ENCODE data around the gene SETSIP.

The SETSIP gene, protein sequence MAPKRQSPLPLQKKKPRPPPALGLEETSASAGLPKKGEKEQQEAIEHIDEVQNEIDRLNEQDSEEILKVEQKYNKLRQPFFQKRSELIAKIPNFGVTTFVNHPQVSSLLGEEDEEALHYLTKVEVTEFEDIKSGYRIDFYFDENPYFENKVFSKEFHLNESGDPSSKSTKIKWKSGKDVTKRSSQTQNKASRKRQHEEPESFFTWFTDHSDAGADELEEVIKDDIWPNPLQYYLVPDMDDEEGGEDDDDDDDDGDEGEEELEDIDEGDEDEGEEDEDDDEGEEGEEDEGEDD

DNA sequence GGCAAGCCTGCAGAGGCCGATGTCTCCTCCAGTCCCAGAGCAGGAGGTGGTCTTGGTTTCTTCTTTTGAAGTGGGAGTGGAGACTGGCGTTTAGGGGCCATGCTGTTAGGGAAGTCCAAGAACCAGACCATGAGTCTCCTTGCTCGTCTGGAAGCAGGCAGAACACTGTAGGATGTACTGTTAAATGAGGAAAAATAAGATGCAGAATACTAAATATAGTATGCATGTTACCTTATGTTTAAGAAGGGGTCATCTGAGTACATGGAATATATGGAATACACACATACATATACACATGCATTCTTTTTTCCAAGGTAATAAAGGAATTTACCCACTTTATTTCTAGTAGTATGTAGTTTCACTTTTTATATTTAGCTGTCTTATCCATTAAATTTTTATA is at the start of gene SETSIP:
TSS of gene SETSIP (minus strand) at position 101 of the 400 bp plus-strand sequence. CDS start at position 101, 0 bp downstream.
- TF ChIP-seq, protein P1, sequence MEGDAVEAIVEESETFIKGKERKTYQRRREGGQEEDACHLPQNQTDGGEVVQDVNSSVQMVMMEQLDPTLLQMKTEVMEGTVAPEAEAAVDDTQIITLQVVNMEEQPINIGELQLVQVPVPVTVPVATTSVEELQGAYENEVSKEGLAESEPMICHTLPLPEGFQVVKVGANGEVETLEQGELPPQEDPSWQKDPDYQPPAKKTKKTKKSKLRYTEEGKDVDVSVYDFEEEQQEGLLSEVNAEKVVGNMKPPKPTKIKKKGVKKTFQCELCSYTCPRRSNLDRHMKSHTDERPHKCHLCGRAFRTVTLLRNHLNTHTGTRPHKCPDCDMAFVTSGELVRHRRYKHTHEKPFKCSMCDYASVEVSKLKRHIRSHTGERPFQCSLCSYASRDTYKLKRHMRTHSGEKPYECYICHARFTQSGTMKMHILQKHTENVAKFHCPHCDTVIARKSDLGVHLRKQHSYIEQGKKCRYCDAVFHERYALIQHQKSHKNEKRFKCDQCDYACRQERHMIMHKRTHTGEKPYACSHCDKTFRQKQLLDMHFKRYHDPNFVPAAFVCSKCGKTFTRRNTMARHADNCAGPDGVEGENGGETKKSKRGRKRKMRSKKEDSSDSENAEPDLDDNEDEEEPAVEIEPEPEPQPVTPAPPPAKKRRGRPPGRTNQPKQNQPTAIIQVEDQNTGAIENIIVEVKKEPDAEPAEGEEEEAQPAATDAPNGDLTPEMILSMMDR (IDR thresholded peaks at IDR 0.05) = no peak

DNA sequence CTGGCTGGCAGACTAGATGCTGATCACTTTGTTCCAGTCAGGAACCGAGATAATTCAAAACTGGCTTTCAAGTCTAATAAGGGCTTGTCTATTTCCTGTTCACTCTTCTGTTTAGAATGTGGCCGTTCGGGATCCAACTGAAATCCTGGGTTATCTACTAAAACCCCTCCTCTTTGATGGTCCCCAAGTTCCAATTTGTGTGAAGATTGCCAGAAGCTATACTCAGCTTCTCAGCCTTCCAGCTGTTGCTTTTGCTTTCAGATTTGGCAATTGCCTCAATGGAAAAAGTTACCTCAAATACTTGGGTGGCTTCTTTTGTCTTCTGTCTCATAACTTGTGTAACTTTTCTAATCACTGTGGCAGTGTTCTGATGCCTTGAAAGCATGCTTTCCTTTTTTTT is 48.7 kb upstream of the SETSIP start:
- TF ChIP-seq, protein P1 (IDR thresholded peaks at IDR 0.05) = no peak

DNA sequence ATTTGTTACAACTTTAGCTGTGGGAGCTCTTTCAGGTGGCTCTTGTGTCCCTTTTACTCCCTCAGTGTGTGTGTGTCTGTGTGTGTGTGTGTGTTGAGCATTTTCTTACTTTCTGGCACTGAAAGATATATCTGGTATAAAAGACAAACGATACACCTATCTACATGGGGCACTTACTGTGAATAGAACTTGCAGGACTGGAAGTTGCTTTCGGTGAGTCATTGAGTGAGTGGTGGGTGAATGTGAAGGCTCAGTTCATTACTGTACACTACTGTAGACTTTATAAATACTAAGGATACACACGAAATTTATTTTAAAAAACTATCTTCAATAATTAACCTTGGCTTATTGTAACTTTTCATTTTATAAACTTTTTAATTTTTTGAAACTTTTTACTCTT is 43.6 kb upstream of the SETSIP start:
- TF ChIP-seq, protein P1 (IDR thresholded peaks at IDR 0.05) = no peak

DNA sequence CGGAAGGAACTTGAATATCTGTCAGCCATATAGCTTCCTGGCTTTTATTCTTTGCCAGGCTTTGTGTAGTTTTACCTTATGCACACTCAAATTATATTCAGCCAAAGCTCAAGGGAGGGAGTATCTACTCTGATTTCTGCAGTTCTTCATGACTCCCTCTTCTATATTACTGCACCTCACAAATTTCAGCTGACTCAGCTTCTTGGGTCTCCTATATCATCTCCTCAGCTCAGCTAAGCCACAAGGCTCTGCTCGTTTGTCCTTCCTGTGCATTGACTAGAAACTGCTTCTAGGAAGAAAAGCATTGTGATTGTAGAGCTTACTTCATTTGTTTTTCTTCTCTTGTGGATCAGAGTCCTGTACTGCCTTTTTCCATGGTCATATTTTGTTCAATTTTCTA is 42.3 kb upstream of the SETSIP start:
- TF ChIP-seq, protein P1 (IDR thresholded peaks at IDR 0.05) = no peak

DNA sequence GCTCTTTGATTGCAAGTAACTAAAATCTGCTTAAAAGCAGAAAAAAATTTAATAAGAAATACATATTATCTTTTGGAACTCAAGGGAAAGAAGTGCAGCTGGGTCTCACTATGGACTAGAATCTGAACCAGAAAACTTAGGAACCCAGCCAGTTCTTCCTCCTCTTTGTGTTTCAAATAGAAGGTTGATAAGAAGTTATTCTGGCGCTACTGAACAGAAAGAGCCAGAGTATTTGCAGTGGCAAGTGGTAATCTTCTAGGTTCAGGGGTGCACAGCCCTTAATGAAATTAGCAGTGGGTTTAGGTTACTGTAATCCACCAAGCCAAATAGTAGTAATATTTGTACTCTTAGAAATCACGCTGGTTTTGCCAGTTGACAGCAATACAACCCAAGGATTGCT is 33.4 kb upstream of the SETSIP start:
- TF ChIP-seq, protein P1 (IDR thresholded peaks at IDR 0.05) = no peak

DNA sequence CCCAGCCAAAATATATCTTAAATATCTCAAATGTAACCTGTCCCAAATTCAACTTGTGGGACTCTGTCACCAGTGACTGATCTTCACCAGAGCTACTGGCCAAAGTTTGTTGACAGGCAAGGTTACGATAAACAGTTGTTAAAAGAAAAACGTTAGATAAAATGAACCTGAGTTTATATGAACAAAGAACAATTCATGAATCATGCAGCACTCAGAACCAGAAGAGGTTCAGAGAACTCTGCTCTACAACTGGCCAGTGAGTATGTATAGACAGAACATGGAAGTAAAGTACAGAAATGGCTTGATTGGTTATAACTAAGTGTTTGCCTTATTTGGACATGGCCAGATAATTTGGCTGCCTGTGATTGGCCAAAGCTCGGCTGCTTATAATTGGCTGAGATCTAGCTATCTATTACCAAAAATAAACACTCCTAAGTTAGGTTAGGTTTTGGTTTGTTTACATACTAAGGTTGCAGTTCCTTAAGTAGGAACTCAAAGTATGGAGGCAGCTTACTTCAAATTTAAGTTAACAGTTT is 30.4 kb upstream of the SETSIP start:
- TF ChIP-seq, protein P1 (IDR thresholded peaks at IDR 0.05) = no peak

DNA sequence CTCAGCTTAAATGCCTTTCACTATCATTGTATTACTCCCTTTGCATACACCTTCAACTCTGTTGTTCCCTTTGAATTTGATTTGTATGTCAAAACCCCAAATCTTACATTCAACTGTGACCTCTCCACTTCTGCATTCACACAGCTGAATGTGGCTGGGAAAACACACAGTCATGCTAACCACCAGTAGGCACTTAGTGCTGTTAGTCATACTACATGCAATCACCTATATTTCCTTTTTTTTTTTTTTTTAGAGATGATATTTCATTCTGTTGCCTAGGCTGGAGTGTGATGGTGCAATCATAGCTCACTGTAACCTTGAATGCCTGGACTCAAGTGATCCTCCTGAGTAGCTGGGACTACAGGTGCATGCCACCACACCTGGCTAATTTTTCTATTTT is 21.1 kb upstream of the SETSIP start:
- TF ChIP-seq, protein P1 (IDR thresholded peaks at IDR 0.05) = no peak

Data from LNCAP (cell line).